MM.1S (cell line): ENCODE results near the gene NTS.

ENCODE experiments used
- DNase-seq: peaks from one replicate; pipeline ENCODE4 v3.0.0-alpha.2; 2015
- H2AFZ ChIP-seq: fragments of 300-600 bp; sonication (generic); 2 replicates; pipeline ENCODE4 v1.6.0; 2016; ENCODE audit warnings: antibody characterized with exemption, low read length
- H3F3A ChIP-seq: fragments of 300-600 bp; sonication (generic); 2 replicates; pipeline ENCODE4 v1.6.1; 2016; ENCODE audit warnings: mild to moderate bottlenecking, antibody characterized with exemption, low read length, moderate library complexity, mixed read lengths; ENCODE audit not compliant: insufficient read depth
- H3K27ac ChIP-seq: fragments of 300-600 bp; sonication (generic); 2 replicates; pipeline ENCODE4 v1.5.1; 2016; ENCODE audit warnings: mild to moderate bottlenecking, low read length
- H3K27me3 ChIP-seq: fragments of 300-600 bp; sonication (generic); replicated peaks from 2 replicates; pipeline ENCODE4 v1.6.0; 2016; ENCODE audit warnings: low read length; ENCODE audit not compliant: insufficient read depth
- H3K36me3 ChIP-seq: fragments of 300-600 bp; sonication (generic); replicated peaks from 2 replicates; pipeline ENCODE4 v1.6.1; 2016; ENCODE audit warnings: mild to moderate bottlenecking, low read length, mixed read lengths; ENCODE audit not compliant: insufficient read depth
- H3K4me1 ChIP-seq: fragments of 300-600 bp; sonication (generic); 2 replicates; pipeline ENCODE4 v1.6.1; 2016; ENCODE audit warnings: low read length, mixed read lengths
- H3K4me2 ChIP-seq: fragments of 300-600 bp; sonication (generic); 2 replicates; pipeline ENCODE4 v1.6.0; 2016; ENCODE audit warnings: low read depth, low read length
- H3K4me3 ChIP-seq: fragments of 300-600 bp; sonication (generic); 2 replicates; pipeline ENCODE4 v1.5.1; 2016; ENCODE audit warnings: low read length, mixed read lengths
- H3K79me2 ChIP-seq: fragments of 300-600 bp; sonication (generic); 2 replicates; pipeline ENCODE4 v1.6.1; 2016; ENCODE audit warnings: mixed run types, low read length, mixed read lengths
- H3K9ac ChIP-seq: fragments of 300-600 bp; sonication (generic); 2 replicates; pipeline ENCODE4 v1.6.1; 2016; ENCODE audit warnings: low read length, mixed read lengths
- H3K9me2 ChIP-seq: fragments of 300-600 bp; sonication (generic); replicated peaks from 2 replicates; pipeline ENCODE4 v1.6.1; 2016; ENCODE audit warnings: mild to moderate bottlenecking, low read length, mixed read lengths; ENCODE audit not compliant: insufficient read depth
- H3K9me3 ChIP-seq: fragments of 300-600 bp; sonication (generic); replicated peaks from 2 replicates; pipeline ENCODE4 v1.6.1; 2016; ENCODE audit warnings: mild to moderate bottlenecking, low read length, mixed read lengths; ENCODE audit not compliant: insufficient read depth
- H4K20me1 ChIP-seq: fragments of 300-600 bp; sonication (generic); 2 replicates; pipeline ENCODE4 v1.6.1; 2016; ENCODE audit warnings: mild to moderate bottlenecking, low read length, moderate library complexity, mixed read lengths; ENCODE audit not compliant: insufficient read depth
- EZH2 ChIP-seq: fragments of 300-600 bp; sonication (generic); optimal IDR thresholded peaks from 2 replicates; pipeline ENCODE3; 2017; ENCODE audit warnings: low read depth, mild to moderate bottlenecking, antibody characterized with exemption, low read length, mixed read lengths
- EZH2phosphoT487 ChIP-seq: fragments of 300-600 bp; sonication (generic); IDR thresholded peaks from 2 replicates; pipeline ENCODE4 v1.6.1; 2018; ENCODE audit warnings: antibody characterized with exemption, low read length
- TF ChIP-seq, protein P1 (sequence below): fragments of 300-600 bp; sonication (generic); IDR thresholded peaks from 2 replicates; pipeline ENCODE4 v1.5.1; 2016; ENCODE audit warnings: antibody characterized with exemption, low read length, mixed read lengths

The NTS gene

GRCh38 chr12:85866986-85867776 lies 6.9 kb upstream of the NTS start:
- no peaks in the 10 kb centered on the region for H3K4me1 ChIP-seq
- no peak overlapping the region for H2AFZ ChIP-seq
- no peaks in the 10 kb centered on the region for H3K9me2 ChIP-seq
- H3K27ac ChIP-seq: no peak overlapping the region
- no peaks in the 10 kb centered on the region for H3F3A ChIP-seq
- H3K9ac ChIP-seq: no peak overlapping the region
- H3K27me3 ChIP-seq: no peaks in the 10 kb centered on the region
- no peaks in the 10 kb centered on the region for H3K36me3 ChIP-seq
- H3K9me3 ChIP-seq: no peaks in the 10 kb centered on the region
- DNase-seq: peak; percentile 54
- H3K4me2 ChIP-seq: no peak overlapping the region
- H3K79me2 ChIP-seq: no peaks in the 10 kb centered on the region
- H4K20me1 ChIP-seq: no peaks in the 10 kb centered on the region
- H3K4me3 ChIP-seq: no peak overlapping the region
- TF ChIP-seq, protein P1, sequence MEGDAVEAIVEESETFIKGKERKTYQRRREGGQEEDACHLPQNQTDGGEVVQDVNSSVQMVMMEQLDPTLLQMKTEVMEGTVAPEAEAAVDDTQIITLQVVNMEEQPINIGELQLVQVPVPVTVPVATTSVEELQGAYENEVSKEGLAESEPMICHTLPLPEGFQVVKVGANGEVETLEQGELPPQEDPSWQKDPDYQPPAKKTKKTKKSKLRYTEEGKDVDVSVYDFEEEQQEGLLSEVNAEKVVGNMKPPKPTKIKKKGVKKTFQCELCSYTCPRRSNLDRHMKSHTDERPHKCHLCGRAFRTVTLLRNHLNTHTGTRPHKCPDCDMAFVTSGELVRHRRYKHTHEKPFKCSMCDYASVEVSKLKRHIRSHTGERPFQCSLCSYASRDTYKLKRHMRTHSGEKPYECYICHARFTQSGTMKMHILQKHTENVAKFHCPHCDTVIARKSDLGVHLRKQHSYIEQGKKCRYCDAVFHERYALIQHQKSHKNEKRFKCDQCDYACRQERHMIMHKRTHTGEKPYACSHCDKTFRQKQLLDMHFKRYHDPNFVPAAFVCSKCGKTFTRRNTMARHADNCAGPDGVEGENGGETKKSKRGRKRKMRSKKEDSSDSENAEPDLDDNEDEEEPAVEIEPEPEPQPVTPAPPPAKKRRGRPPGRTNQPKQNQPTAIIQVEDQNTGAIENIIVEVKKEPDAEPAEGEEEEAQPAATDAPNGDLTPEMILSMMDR: peak; percentile 75
- no peak for TF ChIP-seq EZH2phosphoT487

- H4K20me1 ChIP-seq: no peaks in the 10 kb centered on the region
- no peaks in the 10 kb centered on the region for H3K9me2 ChIP-seq
- no peaks in the 10 kb centered on the region for H3K4me1 ChIP-seq
- no peaks in the 10 kb centered on the region for H3K36me3 ChIP-seq
- no peak for TF ChIP-seq EZH2
- TF ChIP-seq, protein P1: peak; percentile 71
- H3K79me2 ChIP-seq: no peaks in the 10 kb centered on the region
- no peak overlapping the region for H3K27ac ChIP-seq
- no peak overlapping the region for H3K4me2 ChIP-seq
- no peaks in the 10 kb centered on the region for H3K9me3 ChIP-seq
- no peak overlapping the region for H3K4me3 ChIP-seq
- H3K27me3 ChIP-seq: no peaks in the 10 kb centered on the region
- no peak overlapping the region for H3K9ac ChIP-seq
- H2AFZ ChIP-seq: no peak overlapping the region
- DNase-seq: peak; percentile 73
- no peaks in the 10 kb centered on the region for H3F3A ChIP-seq
Observed at GRCh38 chr12:85872497-85873091, 1.5 kb upstream of the NTS start.

GRCh38 chr12:85877459-85877858 lies 3.4 kb downstream of the NTS start:
- H3K27ac ChIP-seq: no peak overlapping the region
- H3K4me2 ChIP-seq: no peak overlapping the region
- H2AFZ ChIP-seq: no peak overlapping the region
- H3K4me3 ChIP-seq: no peak overlapping the region
- no peaks in the 10 kb centered on the region for H3K4me1 ChIP-seq
- no peaks in the 10 kb centered on the region for H4K20me1 ChIP-seq
- H3K9me2 ChIP-seq: no peaks in the 10 kb centered on the region
- H3K9me3 ChIP-seq: no peaks in the 10 kb centered on the region
- no peak overlapping the region for H3K9ac ChIP-seq
- H3F3A ChIP-seq: no peaks in the 10 kb centered on the region
- no peak for DNase-seq
- TF ChIP-seq EZH2 (no peak), EZH2phosphoT487 (no peak)
- TF ChIP-seq, protein P1: no peak
- no peaks in the 10 kb centered on the region for H3K36me3 ChIP-seq
- no peaks in the 10 kb centered on the region for H3K79me2 ChIP-seq
- H3K27me3 ChIP-seq: no peaks in the 10 kb centered on the region
